HepG2 (cell line): ENCODE measurements around the gene CD68. TPM values are rescaled to one million over a fixed set of nuclear protein-coding genes. Genes with fewer than 3 reads are reported as not detected.

ENCODE experiments used
- CAMTA2 ChIP-seq: sonication (generic); formaldehyde crosslinking; IDR thresholded peaks from 2 replicates; pipeline ENCODE4 v1.4.0; 2020; ENCODE audit warnings: mild to moderate bottlenecking, missing genetic modification reagents, borderline replicate concordance
- CEBPZ ChIP-seq: IDR thresholded peaks from 2 replicates; pipeline ENCODE4 v1.6.1; 2012; ENCODE audit warnings: low read length, improper control_type of control experiment
- LCORL ChIP-seq, 2 experiments: fragments of 450-650 bp in 1 of 2; sonication (generic) in 1 of 2; formaldehyde crosslinking in 1 of 2; IDR thresholded peaks; 2 replicates each; pipeline versions ENCODE4 v1.5.0 to v1.6.1; 2017 to 2020; ENCODE audit warnings: antibody characterized with exemption in 1 of 2, missing genetic modification reagents in 1 of 2
- MZF1 ChIP-seq: sonication (generic); formaldehyde crosslinking; IDR thresholded peaks from 2 replicates; pipeline ENCODE4 v1.8.1; 2023; ENCODE audit warnings: mild to moderate bottlenecking, missing genetic modification reagents, borderline replicate concordance
- PBX2 ChIP-seq: IDR thresholded peaks from 2 replicates; pipeline ENCODE4 v1.6.1; 2016; ENCODE audit warnings: control low read depth
- RARG ChIP-seq: sonication (generic); formaldehyde crosslinking; IDR thresholded peaks from 2 replicates; pipeline ENCODE4 v1.4.0; 2020; ENCODE audit warnings: low read depth, mild to moderate bottlenecking, missing genetic modification reagents
- SAP130 ChIP-seq: IDR thresholded peaks from 2 replicates; pipeline ENCODE4 v1.6.1; 2016; ENCODE audit warnings: low read depth
- SOX5 ChIP-seq: IDR thresholded peaks from 2 replicates; pipeline ENCODE4 v1.6.1; 2016; ENCODE audit warnings: borderline replicate concordance
- TARDBP ChIP-seq: sonication (generic); formaldehyde crosslinking; IDR thresholded peaks from 2 replicates; pipeline ENCODE4 v1.8.0; 2022; ENCODE audit warnings: mild to moderate bottlenecking, missing genetic modification reagents
- THAP11 ChIP-seq: IDR thresholded peaks from 2 replicates; pipeline ENCODE4 v1.6.1; 2016; ENCODE audit warnings: missing biosample characterization, missing genetic modification reagents
- ZBTB3 ChIP-seq: sonication (generic); formaldehyde crosslinking; IDR thresholded peaks from 2 replicates; pipeline ENCODE4 v1.4.0; 2020; ENCODE audit warnings: low read depth, mild to moderate bottlenecking, moderate library complexity, missing genetic modification reagents, borderline replicate concordance
- ZNF138 ChIP-seq: sonication (generic); formaldehyde crosslinking; IDR thresholded peaks from 2 replicates; pipeline ENCODE4 v1.5.0; 2020; ENCODE audit warnings: mild to moderate bottlenecking, low read depth, missing genetic modification reagents
- ZNF24 ChIP-seq: fragments of 450-650 bp; IDR thresholded peaks from 2 replicates; pipeline ENCODE4 v1.6.1; 2017; ENCODE audit warnings: antibody characterized with exemption, mild to moderate bottlenecking
- ZNF335 ChIP-seq: sonication (generic); formaldehyde crosslinking; IDR thresholded peaks from 2 replicates; pipeline ENCODE4 v1.4.0; 2020; ENCODE audit warnings: missing genetic modification reagents
- ZNF44 ChIP-seq: sonication (generic); formaldehyde crosslinking; IDR thresholded peaks from 2 replicates; pipeline ENCODE4 v1.5.1; 2020; ENCODE audit warnings: mild to moderate bottlenecking, missing genetic modification reagents
- ZNF496 ChIP-seq: sonication (generic); formaldehyde crosslinking; IDR thresholded peaks from 2 replicates; pipeline ENCODE4 v1.8.1; 2023; ENCODE audit warnings: mild to moderate bottlenecking, moderate library complexity, missing genetic modification reagents; ENCODE audit not compliant: insufficient replicate concordance
- polyA plus RNA-seq, 8 experiments: library from polyadenylated mRNA; depleted of rRNA in 3 of 8; stranded (reverse) in 7 of 8; unstranded in 1 of 8; fragments of >200 nt; fragmentation: Illumina TruSeq in 4 of 8; extraction: Trizol in 4 of 8; gene quantifications; 2 replicates each; pipeline versions ENCODE4 v1.2.1 to v1.2.3, GENCODE V29; 2011 to 2016; ENCODE audit warnings: low read depth in 4 of 8, missing spikeins in 1 of 8, mixed read lengths in 1 of 8; ENCODE audit not compliant: insufficient read depth in 1 of 8
- total RNA-seq, 5 experiments: library from RNA; depleted of rRNA; stranded (reverse); fragments of >200 nt; fragmentation: Illumina TruSeq; extraction: Trizol; gene quantifications; 2 replicates each; pipeline ENCODE4 v1.2.3, GENCODE V29; 2016; ENCODE audit warnings: low read depth in 1 of 5
- TF ChIP-seq, protein P1 (sequence below): fragments of 450-650 bp; IDR thresholded peaks from 2 replicates; pipeline ENCODE4 v1.6.1; 2016
- TF ChIP-seq, protein P2 (sequence below), 2 experiments: IDR thresholded peaks; 2 replicates each; pipeline ENCODE4 v1.6.1; 2011 to 2012; ENCODE audit warnings: low read length in 2 of 2, borderline replicate concordance in 1 of 2, low read depth in 1 of 2, mild to moderate bottlenecking in 1 of 2, moderate library complexity in 1 of 2

The CD68 gene
- total and polyA plus RNA-seq, 2 of the 13 experiments (the other 11 are each of a cell fraction or from before 2014, with no cell fraction given) = 10.3 to 104 TPM

DNA sequence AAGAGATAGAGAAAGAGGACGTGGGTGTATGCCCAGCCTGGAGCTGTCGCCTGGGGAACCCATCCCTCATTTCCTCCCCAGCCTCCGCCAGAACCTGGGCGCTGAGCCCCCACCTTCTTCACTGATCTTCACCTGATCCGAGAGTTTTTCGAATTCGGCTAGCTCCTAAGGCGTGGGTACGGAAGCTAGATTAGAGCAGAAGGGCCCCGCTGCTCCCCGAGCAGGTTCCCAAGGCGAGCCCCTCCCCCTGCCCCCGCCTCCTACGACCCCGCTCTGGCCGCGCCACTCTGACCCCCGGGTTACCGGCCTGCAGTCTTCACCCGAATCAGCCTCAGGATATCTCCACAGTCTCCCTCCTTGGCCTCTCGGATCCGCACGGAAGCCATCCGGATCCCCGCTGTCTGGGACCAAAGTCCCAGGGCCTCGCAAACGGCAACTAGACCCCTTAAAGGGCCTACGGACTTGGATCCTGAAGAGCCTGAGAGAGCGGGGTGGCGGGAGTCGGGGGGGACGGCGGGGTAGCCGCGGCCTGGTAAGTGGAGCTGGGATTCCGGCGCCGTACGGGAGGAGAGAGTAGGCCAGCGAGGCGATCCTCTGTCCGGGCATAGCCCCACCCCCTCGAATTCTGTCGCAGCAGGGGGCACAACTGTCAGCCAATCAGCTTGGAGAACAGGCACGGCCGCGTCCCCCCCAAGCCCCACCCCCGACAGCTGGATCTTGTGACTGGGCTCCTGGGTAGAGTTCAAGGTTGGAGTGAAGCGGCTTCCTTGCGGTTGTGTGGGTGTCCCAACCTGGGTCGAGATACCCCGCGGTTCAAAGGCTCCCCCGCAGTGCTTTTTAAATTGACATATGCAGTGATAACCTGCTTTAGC lies 48.0 kb downstream of the CD68 start, which contains the start of gene SAT2 (continued):
- TF ChIP-seq SOX5 (CRISPR knock-in tag) (peak; percentile 21; the same call in 1 of the 2 replicates), PBX2 (CRISPR knock-in tag) (no peak), TARDBP (CRISPR knock-in tag) (no peak), THAP11 (no peak), ZBTB3 (CRISPR knock-in tag) (no peak), ZNF496 (CRISPR knock-in tag) (no peak), SAP130 (CRISPR knock-in tag) (peak; percentile 92), CAMTA2 (CRISPR knock-in tag) (no peak), CEBPZ (no peak), ZNF44 (CRISPR knock-in tag) (no peak), ZNF335 (CRISPR knock-in tag) (no peak), ZNF24 (no peak), MZF1 (no peak; the same call in 1 of the 2 replicates), ZNF138 (CRISPR knock-in tag) (no peak), RARG (no peak), LCORL (IDR thresholded peaks at IDR 0.05) (no peak), LCORL (CRISPR knock-in tag; IDR thresholded peaks at IDR 0.05) (peak; percentile 62)
- TF ChIP-seq, protein P1, sequence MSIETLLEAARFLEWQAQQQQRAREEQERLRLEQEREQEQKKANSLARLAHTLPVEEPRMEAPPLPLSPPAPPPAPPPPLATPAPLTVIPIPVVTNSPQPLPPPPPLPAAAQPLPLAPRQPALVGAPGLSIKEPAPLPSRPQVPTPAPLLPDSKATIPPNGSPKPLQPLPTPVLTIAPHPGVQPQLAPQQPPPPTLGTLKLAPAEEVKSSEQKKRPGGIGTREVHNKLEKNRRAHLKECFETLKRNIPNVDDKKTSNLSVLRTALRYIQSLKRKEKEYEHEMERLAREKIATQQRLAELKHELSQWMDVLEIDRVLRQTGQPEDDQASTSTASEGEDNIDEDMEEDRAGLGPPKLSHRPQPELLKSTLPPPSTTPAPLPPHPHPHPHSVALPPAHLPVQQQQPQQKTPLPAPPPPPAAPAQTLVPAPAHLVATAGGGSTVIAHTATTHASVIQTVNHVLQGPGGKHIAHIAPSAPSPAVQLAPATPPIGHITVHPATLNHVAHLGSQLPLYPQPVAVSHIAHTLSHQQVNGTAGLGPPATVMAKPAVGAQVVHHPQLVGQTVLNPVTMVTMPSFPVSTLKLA = no peak
- TF ChIP-seq, protein P2, sequence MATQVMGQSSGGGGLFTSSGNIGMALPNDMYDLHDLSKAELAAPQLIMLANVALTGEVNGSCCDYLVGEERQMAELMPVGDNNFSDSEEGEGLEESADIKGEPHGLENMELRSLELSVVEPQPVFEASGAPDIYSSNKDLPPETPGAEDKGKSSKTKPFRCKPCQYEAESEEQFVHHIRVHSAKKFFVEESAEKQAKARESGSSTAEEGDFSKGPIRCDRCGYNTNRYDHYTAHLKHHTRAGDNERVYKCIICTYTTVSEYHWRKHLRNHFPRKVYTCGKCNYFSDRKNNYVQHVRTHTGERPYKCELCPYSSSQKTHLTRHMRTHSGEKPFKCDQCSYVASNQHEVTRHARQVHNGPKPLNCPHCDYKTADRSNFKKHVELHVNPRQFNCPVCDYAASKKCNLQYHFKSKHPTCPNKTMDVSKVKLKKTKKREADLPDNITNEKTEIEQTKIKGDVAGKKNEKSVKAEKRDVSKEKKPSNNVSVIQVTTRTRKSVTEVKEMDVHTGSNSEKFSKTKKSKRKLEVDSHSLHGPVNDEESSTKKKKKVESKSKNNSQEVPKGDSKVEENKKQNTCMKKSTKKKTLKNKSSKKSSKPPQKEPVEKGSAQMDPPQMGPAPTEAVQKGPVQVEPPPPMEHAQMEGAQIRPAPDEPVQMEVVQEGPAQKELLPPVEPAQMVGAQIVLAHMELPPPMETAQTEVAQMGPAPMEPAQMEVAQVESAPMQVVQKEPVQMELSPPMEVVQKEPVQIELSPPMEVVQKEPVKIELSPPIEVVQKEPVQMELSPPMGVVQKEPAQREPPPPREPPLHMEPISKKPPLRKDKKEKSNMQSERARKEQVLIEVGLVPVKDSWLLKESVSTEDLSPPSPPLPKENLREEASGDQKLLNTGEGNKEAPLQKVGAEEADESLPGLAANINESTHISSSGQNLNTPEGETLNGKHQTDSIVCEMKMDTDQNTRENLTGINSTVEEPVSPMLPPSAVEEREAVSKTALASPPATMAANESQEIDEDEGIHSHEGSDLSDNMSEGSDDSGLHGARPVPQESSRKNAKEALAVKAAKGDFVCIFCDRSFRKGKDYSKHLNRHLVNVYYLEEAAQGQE (IDR thresholded peaks at IDR 0.05; ENCODE audit: borderline replicate concordance in 1 of 2, low read depth in 1 of 2, low read length in 2 of 2) = peak in 1 of 2 experiments; percentile 33; a peak in 1 of 4 replicates
